HCT116 (cell line): Measurements from ENCODE around the gene NEDD4L. TPM values are rescaled to one million over a fixed set of nuclear protein-coding genes. Genes with fewer than 3 reads are reported as not detected.

Source experiments
- ATAC-seq: fragments of 200-7000 bp; cut with Tn5 transposase; 2 replicates; pipeline ENCODE4 v1.9.1; 2020; ENCODE audit warnings: mild to moderate bottlenecking, moderate library complexity
- BruUV-seq: library from RNA; stranded (reverse); fragments of 400-500 nt; replicated peaks from 2 replicates; lab custom pipeline; 2021; lab: Mats Ljungman, UMichigan
- CTCF ChIA-PET: fragments of 300-600 bp; sonication (Branson Sonifier 250); formaldehyde crosslinking; loops from one replicate; lab custom pipeline; 2021; ENCODE audit warnings: antibody characterized with exemption; lab: Charles Lee
- POLR2A ChIA-PET: fragments of 300-600, 350-600 bp; sonication (Branson Sonifier 250); formaldehyde crosslinking; loops from one replicate; lab custom pipeline; 2021; ENCODE audit warnings: antibody characterized with exemption; lab: Charles Lee
- RAD21 ChIA-PET, 2 experiments: fragments of 300-600 bp; sonication (Branson Sonifier 250); formaldehyde crosslinking; loops; one replicate each; lab custom pipeline; 2023; ENCODE audit warnings: low total read pairs in 2 of 2; ENCODE audit not compliant: uncharacterized antibody in 2 of 2, unreplicated experiment in 2 of 2, low non-redundant PET in 1 of 2; lab: Charles Lee
- DNase-seq: peaks from one replicate; pipeline ENCODE4 v3.0.0-alpha.2; 2010; ENCODE audit warnings: low read depth, low spot score
- H2AFZ ChIP-seq: fragments of 200-600 bp; shearing (Covaris generic), sonication (generic); 2 replicates; pipeline ENCODE4 v1.6.1; 2017; ENCODE audit warnings: low read depth, mixed run types, mixed read lengths, antibody characterized with exemption, low read length; ENCODE audit not compliant: poor library complexity, severe bottlenecking
- H3K27ac ChIP-seq: 2 replicates; pipeline ENCODE4 v1.5.1; 2012; ENCODE audit warnings: low read depth, low read length
- H3K27me3 ChIP-seq: fragments of 200-600 bp; sonication (generic); 2 replicates; pipeline ENCODE4 v1.6.1; 2016; ENCODE audit warnings: mixed run types, low read length, mixed read lengths; ENCODE audit not compliant: insufficient read depth
- H3K36me3 ChIP-seq, 2 experiments: fragments of 200-500 bp in 1 of 2; fragments of 200-600 bp in 1 of 2; sonication (Bioruptor generic) in 1 of 2; sonication (generic) in 1 of 2; 2 replicates each; pipeline versions ENCODE4 v1.5.1 to v1.6.1; 2014 to 2016; ENCODE audit warnings: low read length in 2 of 2, inconsistent platforms in 1 of 2, mixed read lengths in 1 of 2, mixed run types in 1 of 2; ENCODE audit not compliant: insufficient read depth in 2 of 2, control insufficient read depth in 1 of 2
- H3K4me1 ChIP-seq, 2 experiments: fragments of 200-600 bp in 1 of 2; sonication (generic) in 1 of 2; 2 replicates each; pipeline versions ENCODE4 v1.5.1 to v1.6.1; 2012 to 2017; ENCODE audit warnings: low read length in 2 of 2, inconsistent platforms in 1 of 2, mild to moderate bottlenecking in 1 of 2, mixed read lengths in 1 of 2, mixed run types in 1 of 2, moderate library complexity in 1 of 2; ENCODE audit not compliant: insufficient read depth in 2 of 2, control insufficient read depth in 1 of 2
- H3K4me2 ChIP-seq: fragments of 200-600 bp; sonication (generic); 2 replicates; pipeline ENCODE4 v1.6.1; 2017; ENCODE audit warnings: mixed run types, low read length, mixed read lengths
- H3K4me3 ChIP-seq, 2 experiments: fragments of 200-600 bp in 1 of 2; sonication (generic) in 1 of 2; replicated peaks in 1 of 2; 2 replicates each; pipeline ENCODE4 v1.5.1; 2011 to 2016; ENCODE audit warnings: low read length in 2 of 2, control low read depth in 1 of 2, low read depth in 1 of 2, mild to moderate bottlenecking in 1 of 2, mixed read lengths in 1 of 2, mixed run types in 1 of 2
- H3K79me2 ChIP-seq: fragments of 200-600 bp; sonication (generic); 2 replicates; pipeline ENCODE4 v1.6.1; 2017; ENCODE audit warnings: mild to moderate bottlenecking, mixed run types, low read length, moderate library complexity, mixed read lengths; ENCODE audit not compliant: insufficient read depth
- H3K9ac ChIP-seq: fragments of 200-600 bp; sonication (generic); 2 replicates; pipeline ENCODE4 v1.6.1; 2016; ENCODE audit warnings: low read length, mixed read lengths
- H3K9me2 ChIP-seq: fragments of 200-600 bp; sonication (generic), shearing (Covaris generic); 2 replicates; pipeline ENCODE4 v1.6.1; 2017; ENCODE audit warnings: mixed run types, mild to moderate bottlenecking, moderate library complexity; ENCODE audit not compliant: insufficient read depth
- H3K9me3 ChIP-seq, 2 experiments: fragments of 200-500 bp in 1 of 2; fragments of 200-600 bp in 1 of 2; sonication (Bioruptor generic) in 1 of 2; sonication (generic) in 1 of 2; 2 replicates each; pipeline ENCODE4 v1.6.1; 2014 to 2017; ENCODE audit warnings: low read length in 2 of 2, mixed read lengths in 2 of 2, inconsistent platforms in 1 of 2, low read depth in 1 of 2, mild to moderate bottlenecking in 1 of 2, mixed run types in 1 of 2, moderate library complexity in 1 of 2; ENCODE audit not compliant: control insufficient read depth in 1 of 2, insufficient read depth in 1 of 2
- H4K20me1 ChIP-seq: fragments of 200-600 bp; sonication (generic), shearing (Covaris generic); 2 replicates; pipeline ENCODE4 v1.6.1; 2017; ENCODE audit warnings: mixed run types, mild to moderate bottlenecking, moderate library complexity; ENCODE audit not compliant: insufficient read depth
- ATF3 ChIP-seq: IDR thresholded peaks from 2 replicates; pipeline ENCODE4 v1.6.1; 2012
- CBX3 ChIP-seq: IDR thresholded peaks from 2 replicates; pipeline ENCODE4 v1.6.1; 2012; ENCODE audit warnings: low read depth
- EGR1 ChIP-seq: IDR thresholded peaks from 2 replicates; pipeline ENCODE4 v1.6.1; 2012; ENCODE audit warnings: low read depth
- ELF1 ChIP-seq: IDR thresholded peaks from 2 replicates; pipeline ENCODE4 v1.6.1; 2012; ENCODE audit warnings: low read depth, borderline replicate concordance
- EZH2phosphoT487 ChIP-seq: fragments of 200-600 bp; IDR thresholded peaks from 2 replicates; pipeline ENCODE4 v1.6.1; 2018; ENCODE audit warnings: antibody characterized with exemption, borderline replicate concordance
- JUND ChIP-seq: IDR thresholded peaks from 2 replicates; pipeline ENCODE4 v1.6.1; 2012
- MAX ChIP-seq: IDR thresholded peaks from 2 replicates; pipeline ENCODE4 v1.6.1; 2012
- POLR2A ChIP-seq: IDR thresholded peaks from 2 replicates; pipeline ENCODE4 v1.7.0; 2011; ENCODE audit warnings: borderline replicate concordance; ENCODE audit not compliant: insufficient read depth, insufficient read length; ENCODE audit errors: extremely low read depth
- POLR2AphosphoS5 ChIP-seq: IDR thresholded peaks from 2 replicates; pipeline ENCODE4 v1.6.1; 2011; ENCODE audit warnings: mild to moderate bottlenecking, low read depth, low read length, moderate library complexity
- RAD21 ChIP-seq: IDR thresholded peaks from 2 replicates; pipeline ENCODE4 v1.6.1; 2012; ENCODE audit warnings: low read depth, mild to moderate bottlenecking
- REST ChIP-seq: IDR thresholded peaks from 2 replicates; pipeline ENCODE4 v1.6.1; 2012; ENCODE audit warnings: low read depth
- SP1 ChIP-seq: IDR thresholded peaks from 2 replicates; pipeline ENCODE4 v1.6.1; 2012; ENCODE audit warnings: low read depth
- SRF ChIP-seq: IDR thresholded peaks from 2 replicates; pipeline ENCODE4 v1.6.1; 2012; ENCODE audit warnings: low read depth
- ZBTB33 ChIP-seq: IDR thresholded peaks from 2 replicates; pipeline ENCODE4 v1.6.1; 2011; ENCODE audit warnings: mild to moderate bottlenecking, low read length, moderate library complexity; ENCODE audit not compliant: insufficient replicate concordance; ENCODE audit errors: extremely low read depth
- ZFX ChIP-seq: fragments of 450-650 bp; IDR thresholded peaks from 2 replicates; pipeline ENCODE4 v1.6.1; 2017
- intact Hi-C: fragments of 100-400 bp; cut with micrococcal nuclease; formaldehyde crosslinking; loops from 2 replicates; pipeline ENCODE4 v1.10.0; 2022
- total RNA-seq: library from RNA; stranded (reverse); gene quantifications from one replicate; pipeline ENCODE4 v1.2.1, GENCODE V29; 2021; ENCODE audit not compliant: unreplicated experiment

NEDD4L gene
- total RNA-seq, 1 experiment from 2014 or later, result 41.5 TPM

- Histone ChIP-seq H3K4me1 (no peaks in the 10 kb centered on the region), H3K36me3 (peaks cover 0 to 5% of the 10 kb centered on the region in 2 experiments; a peak in 1 of 4 replicates), H2AFZ (no peak overlapping the region), H3K27ac (no peak overlapping the region), H4K20me1 (no peaks in the 10 kb centered on the region), H3K9me3 (no peaks in the 10 kb centered on the region), H3K4me2 (no peak overlapping the region), H3K9me2 (no peaks in the 10 kb centered on the region), H3K79me2 (no peaks in the 10 kb centered on the region), H3K9ac (no peak overlapping the region), H3K4me3 (no peak overlapping the region), H3K27me3 (no peaks in the 10 kb centered on the region)
- DNase-seq (no peak), ATAC-seq (no peak)
- intact Hi-C loops, result no loop called here
- POLR2A ChIA-PET, result no interaction called here
- CTCF ChIA-PET, result no interaction called here
- TF ChIP-seq ATF3 (no peak), ELF1 (no peak), EGR1 (no peak), RAD21 (no peak)
- RAD21 ChIA-PET, result no interaction called here
- BruUV-seq, result no TSS peak
These were observed 326.6 kb downstream of the NEDD4L start for GRCh38 chr18:58370612-58371011.

GRCh38 chr18:58373481-58373880, 329.5 kb downstream of the NEDD4L start:
- RAD21 ChIA-PET, result no interaction called here
- no peaks in the 10 kb centered on the region for H3K9me3 ChIP-seq
- no peak overlapping the region for H3K9ac ChIP-seq
- H3K79me2 ChIP-seq, result no peaks in the 10 kb centered on the region
- ATAC-seq (no peak), DNase-seq (no peak)
- no peaks in the 10 kb centered on the region for H3K4me1 ChIP-seq
- H3K4me2 ChIP-seq, result no peak overlapping the region
- BruUV-seq, result no TSS peak
- no peaks in the 10 kb centered on the region for H4K20me1 ChIP-seq
- no peak overlapping the region for H2AFZ ChIP-seq
- no peaks in the 10 kb centered on the region for H3K27me3 ChIP-seq
- no peak overlapping the region for H3K4me3 ChIP-seq
- H3K9me2 ChIP-seq, result no peaks in the 10 kb centered on the region
- peaks cover 0 to 5% of the 10 kb centered on the region in 2 experiments; a peak in 1 of 4 replicates for H3K36me3 ChIP-seq
- H3K27ac ChIP-seq, result no peak overlapping the region
- intact Hi-C loops, result no loop called here
- CTCF ChIA-PET, result no interaction called here
- POLR2A ChIA-PET, result no interaction called here
- TF ChIP-seq ZBTB33, result no peak
- no peak for TF ChIP-seq POLR2AphosphoS5
- TF ChIP-seq CBX3, result no peak
- no peak for TF ChIP-seq ELF1
- TF ChIP-seq ATF3, result no peak
- no peak for TF ChIP-seq ZFX
- no peak for TF ChIP-seq SRF
- TF ChIP-seq POLR2A, result no peak
- no peak for TF ChIP-seq EZH2phosphoT487
- TF ChIP-seq MAX, result no peak
- TF ChIP-seq REST, result no peak
- no peak for TF ChIP-seq JUND
- no peak for TF ChIP-seq SP1
